HT1080 (cell line): ENCODE data around the gene CRIP2. TPM values are rescaled to one million over a fixed set of nuclear protein-coding genes. Genes with fewer than 3 reads are reported as not detected.

Source experiments
- DNase-seq: peaks from one replicate; pipeline ENCODE4 v3.0.0-alpha.2; 2015; ENCODE audit warnings: low read depth
- total RNA-seq: library from RNA; depleted of rRNA; stranded (reverse); fragments of >200 nt; shearing (Covaris generic); gene quantifications from 2 replicates; pipeline ENCODE4 v1.2.3, GENCODE V29; 2014

Gene CRIP2
- total RNA-seq, 1 experiment from 2014 or later: 127 TPM

GRCh38 chr14:105476097-105476830 is 1.6 kb downstream of the CRIP2 start:
- no peak for DNase-seq

DNA sequence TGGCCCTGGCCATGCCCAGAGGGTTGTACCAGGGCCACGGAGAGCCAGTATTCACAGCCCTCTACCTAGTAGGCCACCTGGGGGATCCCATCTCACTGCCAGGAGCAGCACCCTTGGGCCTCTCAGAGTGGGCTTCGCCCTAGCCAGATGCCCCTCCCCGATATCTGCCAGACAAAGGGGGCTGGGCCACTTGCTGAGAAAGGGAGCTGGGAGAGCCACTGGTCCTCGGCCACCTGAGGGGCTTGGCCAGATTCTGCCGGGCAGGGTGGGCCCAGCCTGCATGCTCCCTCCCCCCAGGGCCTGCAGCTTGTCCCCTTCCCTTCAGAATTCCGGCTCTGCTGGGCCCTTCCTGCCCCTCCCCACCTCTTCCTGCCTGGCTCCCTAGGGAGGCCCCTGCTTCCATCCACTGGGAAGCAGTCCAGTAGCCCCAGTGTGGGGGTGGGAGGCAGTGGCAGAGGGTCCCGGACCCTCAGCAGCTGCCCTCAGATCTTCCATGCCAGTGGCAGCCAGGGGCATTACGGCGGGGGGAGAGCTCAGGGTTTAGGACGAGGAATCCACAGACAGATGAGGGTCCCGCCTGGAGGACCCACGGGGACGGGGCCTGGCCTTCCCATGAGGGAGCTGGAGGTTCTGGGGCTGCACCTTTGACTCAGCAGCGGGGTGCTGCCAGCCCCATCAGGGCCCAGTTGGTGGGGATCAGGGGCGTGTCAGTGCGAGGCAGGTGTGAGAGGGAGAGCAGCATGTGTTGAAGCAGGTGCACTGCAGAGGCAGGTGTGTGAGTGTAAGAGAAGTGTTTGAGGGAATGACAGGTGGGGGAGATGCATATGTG is 2.4 kb downstream of the CRIP2 start:
- no peak for DNase-seq

- DNase-seq: no peak
These were observed 3.2 kb downstream of the CRIP2 start for GRCh38 chr14:105477660-105478397.

GRCh38 chr14:105478398-105479251 is 4.0 kb downstream of the CRIP2 start:
- no peak for DNase-seq

GRCh38 chr14:105479431-105480158 is 5.0 kb downstream of the CRIP2 start:
- no peak for DNase-seq

- DNase-seq: no peak
These were observed 5.7 kb downstream of the CRIP2 start for GRCh38 chr14:105480199-105480746.

- DNase-seq: peak; percentile 88
These were observed 6.5 kb downstream of the CRIP2 start for GRCh38 chr14:105480807-105481801.

- DNase-seq: peak; percentile 96
These were observed 7.4 kb downstream of the CRIP2 start for GRCh38 chr14:105481886-105482457.

GRCh38 chr14:105482486-105483110 is 8.0 kb downstream of the CRIP2 start:
- DNase-seq: no peak

DNA sequence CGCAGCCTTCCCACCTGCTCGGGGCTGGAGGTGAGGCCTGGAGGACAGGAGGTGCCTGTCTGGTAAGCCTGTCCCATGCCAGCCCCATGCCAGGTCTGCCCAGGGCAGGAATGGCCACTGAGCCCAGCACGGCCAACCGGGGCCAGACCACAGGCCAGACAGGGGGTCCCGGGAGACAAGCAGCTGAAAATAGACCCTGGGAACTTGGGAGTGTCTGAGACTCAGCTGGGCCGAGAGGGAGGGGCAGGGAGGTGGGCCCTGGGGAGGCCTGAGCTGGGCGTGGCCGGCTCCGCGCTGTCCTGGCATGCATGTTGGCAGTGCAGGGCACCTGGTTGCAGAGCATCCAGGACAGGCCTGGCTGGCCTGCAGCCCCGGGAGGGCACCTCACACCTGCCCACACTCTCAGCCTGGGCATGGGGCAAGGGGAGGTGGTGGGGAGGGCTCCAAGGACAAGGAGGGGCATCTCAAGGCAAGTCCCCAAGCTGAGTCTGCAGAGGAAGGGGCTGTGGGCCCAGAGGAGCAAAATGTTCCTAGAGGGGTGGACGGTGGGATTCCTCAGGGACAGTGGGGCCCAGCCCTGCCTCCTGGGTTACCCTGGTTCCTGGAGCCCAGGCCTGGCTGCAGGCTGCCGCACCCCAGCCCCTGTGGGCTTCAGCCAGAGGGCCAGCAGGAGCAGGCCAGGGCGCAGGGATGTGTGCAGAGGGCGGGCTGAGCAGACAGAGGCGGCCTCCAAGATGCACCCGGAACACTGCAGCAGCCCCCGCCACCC is 8.9 kb downstream of the CRIP2 start:
- DNase-seq: no peak

GRCh38 chr14:105484069-105484996 is 9.7 kb downstream of the CRIP2 start:
- no peak for DNase-seq

- no peak for DNase-seq
These were observed 10.4 kb downstream of the CRIP2 start for GRCh38 chr14:105484997-105485393.

GRCh38 chr14:105485739-105486162 is 11.1 kb downstream of the CRIP2 start:
- no peak for DNase-seq

- no peak for DNase-seq
These were observed 11.7 kb downstream of the CRIP2 start, which contains the start of gene CRIP1 for GRCh38 chr14:105486163-105486973. Gene CRIP1, plus strand, starts transcription at chr14:105486886. Its CDS starts 374 bp downstream, at chr14:105487260.

DNA sequence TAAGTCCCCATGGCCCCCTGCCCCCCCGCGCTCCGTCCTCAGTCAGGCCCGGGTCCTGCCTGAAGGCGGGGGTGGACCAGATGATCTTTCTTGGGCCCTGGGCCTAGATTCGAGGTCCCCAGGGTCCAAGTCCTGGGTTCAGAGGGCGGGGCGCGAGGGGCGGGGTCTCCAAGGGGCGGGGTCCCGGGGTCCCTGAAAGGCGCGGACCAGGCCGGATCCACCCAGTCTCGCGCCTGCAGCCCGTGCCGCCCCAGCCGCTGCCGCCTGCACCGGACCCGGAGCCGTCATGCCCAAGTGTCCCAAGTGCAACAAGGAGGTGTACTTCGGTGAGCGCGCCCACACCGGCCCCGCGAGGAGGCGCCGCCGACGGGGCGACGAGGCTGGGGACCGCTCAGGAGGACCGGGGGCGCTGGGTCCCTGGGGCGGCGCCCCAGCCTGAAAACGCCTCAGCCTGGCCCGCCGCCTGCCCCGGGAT is 12.4 kb downstream of the CRIP2 start:
- no peak for DNase-seq
